Gastroesophageal sphincter (tissue), 2 donors: ENCODE data around the gene SLFN14.

Experiments used
- POLR2A ChIP-seq, 2 donors: fragments of 450-650 bp; IDR thresholded peaks; one replicate each; pipeline ENCODE4 v1.6.1; 2017; ENCODE audit warnings: antibody characterized with exemption in 2 of 2, mild to moderate bottlenecking in 2 of 2, moderate library complexity in 1 of 2
- POLR2AphosphoS5 ChIP-seq: sonication (generic); formaldehyde crosslinking; IDR thresholded peaks from one replicate; pipeline ENCODE4 v1.6.1; 2017; ENCODE audit warnings: antibody characterized with exemption

GRCh38 chr17:35577830-35578196 lies 17.2 kb upstream of the SLFN14 start:
- TF ChIP-seq POLR2AphosphoS5 (no peak), POLR2A (IDR thresholded peaks at IDR 0.05) (no peak)
